ENCODE measurements around the gene SCYL2. TPM values are rescaled to one million over a fixed set of nuclear protein-coding genes. Genes with fewer than 3 reads are reported as not detected.
"Not testable (repeated sequence)": the region's sequence is repeated elsewhere in the genome, so short reads cannot be mapped to it uniquely, and the experiment has no call there.

The SCYL2 gene
- 10 to 100 TPM; 40.0 to 46.7 (median 40.8) TPM for total RNA-seq (2021; fragmentation: NEBNext Ultra II Directional; extraction: Animal tissue kit (Norgen Biotek cat#: 25700))
- long read RNA-seq, full-length matches to known transcripts: 5 of 28 reads
- long read RNA-seq, partial matches to known transcripts: 6 of 28 reads
- long read RNA-seq, other reads (novel, unspliced or antisense): 17 of 28 reads

- TF ChIP-seq CTCF (IDR thresholded peaks at IDR 0.05): no peak
- H3K4me1 Mint-ChIP-seq (ENCODE audit: low read depth): peaks cover 28% of the 10 kb centered on the region
- peak within 1 kb of the TSS; percentile 99 for H3K4me3 Mint-ChIP-seq
- peak; percentile 95 for DNase-seq
- H3K9me3 Mint-ChIP-seq: no peaks in the 10 kb centered on the region
- H3K27ac Mint-ChIP-seq: peak within 1 kb of the TSS; percentile 98
- no peaks in the 10 kb centered on the region for H3K36me3 Mint-ChIP-seq (ENCODE audit: low read depth)
- H3K27me3 Mint-ChIP-seq (ENCODE audit: insufficient read depth): peaks cover 3% of the 10 kb centered on the region
Measured at GRCh38 chr12:100266835-100267602, at the start of gene SCYL2, which contains the start of gene DEPDC4. Gene SCYL2, plus strand, starts transcription at chr12:100267177. Its CDS starts 15,794 bp downstream, at chr12:100282971. Gene DEPDC4, minus strand, starts transcription at chr12:100267079. Its CDS starts 3 bp downstream, at chr12:100267076.

- Mint-ChIP-seq H3K9me3 (no peaks in the 10 kb centered on the region), H3K36me3 (ENCODE audit: low read depth) (peaks cover 5% of the 10 kb centered on the region), H3K27ac (no peak overlapping the region), H3K4me1 (ENCODE audit: low read depth) (no peaks in the 10 kb centered on the region), H3K4me3 (no peak overlapping the region), H3K27me3 (ENCODE audit: insufficient read depth) (no peaks in the 10 kb centered on the region)
- DNase-seq: no peak
- TF ChIP-seq CTCF (IDR thresholded peaks at IDR 0.05): no peak
Measured at GRCh38 chr12:100219328-100220109, 47.5 kb upstream of the SCYL2 start.

GRCh38 chr12:100221523-100221922 lies 45.5 kb upstream of the SCYL2 start:
- peaks cover 5% of the 10 kb centered on the region for H3K36me3 Mint-ChIP-seq (ENCODE audit: low read depth)
- no peak for TF ChIP-seq CTCF (IDR thresholded peaks at IDR 0.05)
- H3K27ac Mint-ChIP-seq: no peak overlapping the region
- DNase-seq: no peak
- H3K4me3 Mint-ChIP-seq: no peak overlapping the region
- H3K27me3 Mint-ChIP-seq (ENCODE audit: insufficient read depth): no peaks in the 10 kb centered on the region
- H3K9me3 Mint-ChIP-seq: no peaks in the 10 kb centered on the region
- H3K4me1 Mint-ChIP-seq (ENCODE audit: low read depth): no peaks in the 10 kb centered on the region

GRCh38 chr12:100222173-100222572 lies 44.8 kb upstream of the SCYL2 start:
- not testable (repeated sequence) for H3K27ac Mint-ChIP-seq; H3K9me3 Mint-ChIP-seq; H3K4me1 Mint-ChIP-seq (ENCODE audit: low read depth); H3K27me3 Mint-ChIP-seq (ENCODE audit: insufficient read depth); DNase-seq; H3K36me3 Mint-ChIP-seq (ENCODE audit: low read depth); H3K4me3 Mint-ChIP-seq

- H3K9me3 Mint-ChIP-seq: no peaks in the 10 kb centered on the region
- H3K36me3 Mint-ChIP-seq (ENCODE audit: low read depth): peaks cover 5% of the 10 kb centered on the region
- no peak for DNase-seq
- no peaks in the 10 kb centered on the region for H3K4me1 Mint-ChIP-seq (ENCODE audit: low read depth)
- no peak for TF ChIP-seq CTCF (IDR thresholded peaks at IDR 0.05)
- H3K27ac Mint-ChIP-seq: no peak overlapping the region
- no peak overlapping the region for H3K4me3 Mint-ChIP-seq
- H3K27me3 Mint-ChIP-seq (ENCODE audit: insufficient read depth): no peaks in the 10 kb centered on the region
Measured at GRCh38 chr12:100225491-100225890, 41.5 kb upstream of the SCYL2 start.
